PC-9 (cell line): ENCODE results near the gene EMD. TPM values are rescaled to one million over a fixed set of nuclear protein-coding genes. Genes with fewer than 3 reads are reported as not detected.
A peak's percentile ranks its signal among the peaks of the same experiment; 100 is the strongest.

Source experiments
- BruUV-seq: library from RNA; stranded (reverse); fragments of 400-500 nt; replicated peaks from 2 replicates; lab custom pipeline; 2021; lab: Mats Ljungman, UMichigan
- CTCF ChIA-PET: fragments of 300-600 bp; sonication (Branson Sonifier 250); formaldehyde crosslinking; loops from one replicate; lab custom pipeline; 2022; ENCODE audit warnings: antibody characterized with exemption; lab: Charles Lee
- POLR2A ChIA-PET: fragments of 300-600 bp; sonication (Branson Sonifier 250); formaldehyde crosslinking; loops from one replicate; lab custom pipeline; 2022; ENCODE audit warnings: antibody characterized with exemption; ENCODE audit not compliant: unreplicated experiment; lab: Charles Lee
- DNase-seq, 2 experiments: peaks; one replicate each; pipeline versions ENCODE4 v3.0.0 to v3.0.0-alpha.2; 2015 to 2022; ENCODE audit warnings: mixed read lengths in 1 of 2
- H2AFZ ChIP-seq: fragments of 200-600 bp; sonication (generic); 2 replicates; pipeline ENCODE4 v1.8.1; 2017; ENCODE audit warnings: antibody characterized with exemption
- H3F3A ChIP-seq: fragments of 200-600 bp; sonication (generic); 2 replicates; pipeline ENCODE4 v1.8.1; 2017; ENCODE audit warnings: antibody characterized with exemption, mild to moderate bottlenecking, low read depth; ENCODE audit not compliant: insufficient read depth
- H3K27ac ChIP-seq: fragments of 200-600 bp; sonication (generic); 2 replicates; pipeline ENCODE4 v1.6.1; 2016; ENCODE audit warnings: mixed run types
- H3K27me3 ChIP-seq: fragments of 200-600 bp; sonication (generic); 2 replicates; pipeline ENCODE4 v1.6.1; 2016; ENCODE audit warnings: low read depth, mixed run types; ENCODE audit not compliant: insufficient read depth
- H3K36me3 ChIP-seq: fragments of 200-600 bp; sonication (generic); 2 replicates; pipeline ENCODE4 v1.6.1; 2016; ENCODE audit warnings: low read depth, mixed run types
- H3K4me1 ChIP-seq: fragments of 200-600 bp; sonication (generic); replicated peaks from 2 replicates; pipeline ENCODE4 v1.6.1; 2016; ENCODE audit warnings: mixed run types; ENCODE audit not compliant: insufficient read depth
- H3K4me2 ChIP-seq: fragments of 200-600 bp; sonication (generic); 2 replicates; pipeline ENCODE4 v1.6.1; 2017; ENCODE audit warnings: mixed run types
- H3K4me3 ChIP-seq: fragments of 200-600 bp; sonication (generic); 2 replicates; pipeline ENCODE4 v1.6.1; 2016; ENCODE audit warnings: mixed run types
- H3K79me2 ChIP-seq: fragments of 200-600 bp; sonication (generic); 2 replicates; pipeline ENCODE4 v1.6.1; 2017; ENCODE audit warnings: low read depth, mixed run types
- H3K9me2 ChIP-seq: fragments of 200-600 bp; sonication (generic); 2 replicates; pipeline ENCODE4 v1.8.1; 2017; ENCODE audit warnings: mild to moderate bottlenecking; ENCODE audit not compliant: insufficient read depth
- H3K9me3 ChIP-seq: fragments of 200-600 bp; sonication (generic); 2 replicates; pipeline ENCODE4 v1.8.1; 2016; ENCODE audit warnings: low read depth; ENCODE audit not compliant: insufficient read depth
- H4K20me1 ChIP-seq: fragments of 200-600 bp; sonication (generic); 2 replicates; pipeline ENCODE4 v1.8.1; 2017; ENCODE audit not compliant: insufficient read depth
- CTCF ChIP-seq: fragments of 200-600 bp; sonication (generic); conservative IDR thresholded peaks from 2 replicates; pipeline ENCODE4 v1.6.1; 2017; ENCODE audit warnings: mixed run types, antibody characterized with exemption, mild to moderate bottlenecking, moderate library complexity
- EZH2 ChIP-seq: fragments of 200-600 bp; sonication (generic); IDR thresholded peaks from 2 replicates; pipeline ENCODE4 v1.8.0; 2017; ENCODE audit warnings: antibody characterized with exemption, low read depth
- intact Hi-C: fragments of 100-400 bp; cut with micrococcal nuclease; formaldehyde crosslinking; loops from one replicate; pipeline ENCODE4 v1.10.0; 2022; ENCODE audit not compliant: unreplicated experiment
- total RNA-seq: library from RNA; stranded (reverse); gene quantifications from 2 replicates; pipeline ENCODE4 v1.2.3, GENCODE V29; 2021

EMD gene
- total RNA-seq, 1 experiment from 2014 or later: 164 TPM

DNA sequence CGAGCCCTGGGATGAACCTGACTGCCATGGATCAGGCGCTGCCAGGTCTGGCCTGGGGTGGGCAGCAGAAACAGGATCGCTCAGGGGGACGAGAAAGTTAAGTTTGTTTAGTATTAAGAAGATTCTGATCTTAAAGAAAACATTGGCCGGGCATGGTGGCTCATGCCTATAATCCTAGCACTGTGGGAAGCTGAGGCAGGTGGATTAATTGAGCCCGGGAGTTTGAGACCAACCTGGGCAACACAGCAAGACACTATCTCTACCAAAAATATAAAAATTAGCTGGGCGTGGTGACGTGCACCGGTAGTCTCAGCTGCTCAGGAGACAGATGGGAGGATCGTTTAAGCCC is 4.0 kb upstream of the EMD start:
- intact Hi-C loops: loop anchor here (5.0 to 10.0 kb wide), 4 partner anchors 390 to 778 kb away; partner anchors contain the start of genes CCNQ, DKC1, F8 and FUNDC2
- DNase-seq: no peak
- TF ChIP-seq CTCF: no peak
- no peak for TF ChIP-seq EZH2
- no peaks in the 10 kb centered on the region for H3K36me3 ChIP-seq
- H4K20me1 ChIP-seq: no peaks in the 10 kb centered on the region
- no peak overlapping the region for H3K27ac ChIP-seq
- no peaks in the 10 kb centered on the region for H3K9me3 ChIP-seq
- no TSS peak for BruUV-seq
- ChIA-PET CTCF (interaction anchor here (2.4 kb wide), 1 partner anchor 23 kb away, joined by 14 read pairs; the partner anchor contains the start of gene RPL10), POLR2A (interaction anchor here (0.6 kb wide), 2 partner anchors 9 to 21 kb away, joined by 3 read pairs; no protein-coding TSS in a partner anchor)
- no peaks in the 10 kb centered on the region; the same call in 1 of the 2 replicates for H3K4me1 ChIP-seq
- H3F3A ChIP-seq: no peaks in the 10 kb centered on the region
- no peaks in the 10 kb centered on the region for H3K27me3 ChIP-seq
- H3K9me2 ChIP-seq: no peaks in the 10 kb centered on the region
- peak overlapping the region; percentile 5; the same call in 1 of the 2 replicates for H2AFZ ChIP-seq
- peak overlapping the region; percentile 67 for H3K4me2 ChIP-seq
- peaks cover 16% of the 10 kb centered on the region for H3K79me2 ChIP-seq
- peak overlapping the region; percentile 51 for H3K4me3 ChIP-seq

DNA sequence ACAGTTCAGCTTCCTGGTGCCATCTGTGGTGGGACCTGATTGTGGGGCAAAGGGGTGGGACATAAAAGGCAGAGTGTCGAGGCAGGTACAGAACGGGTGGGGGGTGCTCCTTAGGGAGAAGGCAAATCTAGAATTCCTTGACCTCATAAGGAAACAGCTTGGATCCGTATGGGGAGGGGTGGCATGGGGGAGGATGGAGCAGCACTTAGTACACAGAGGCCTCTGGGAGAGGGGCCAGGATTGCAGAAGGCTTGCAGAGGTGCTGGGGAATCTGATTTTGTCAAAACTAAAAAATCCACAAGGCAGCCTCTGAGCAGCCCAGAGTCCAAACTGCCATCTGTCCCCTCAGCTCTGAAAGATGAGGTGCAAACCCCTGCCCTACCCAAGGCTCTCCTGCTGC is 2.3 kb upstream of the EMD start:
- Histone ChIP-seq H3K79me2 (peaks cover 12% of the 10 kb centered on the region; the same call in 1 of the 2 replicates), H3K9me3 (no peaks in the 10 kb centered on the region), H4K20me1 (no peaks in the 10 kb centered on the region), H3K36me3 (no peaks in the 10 kb centered on the region), H3K27ac (no peak overlapping the region), H3K27me3 (no peaks in the 10 kb centered on the region), H3K4me1 (no peaks in the 10 kb centered on the region; the same call in 1 of the 2 replicates), H3K9me2 (no peaks in the 10 kb centered on the region), H3K4me3 (no peak overlapping the region), H2AFZ (no peak overlapping the region), H3K4me2 (no peak overlapping the region), H3F3A (no peaks in the 10 kb centered on the region)
- BruUV-seq: no TSS peak
- DNase-seq: no peak
- POLR2A ChIA-PET: no interaction called here
- intact Hi-C loops: loop anchor here (5.0 to 10.0 kb wide), 4 partner anchors 388 to 779 kb away; partner anchors contain the start of genes CCNQ, DKC1, F8 and FUNDC2
- TF ChIP-seq CTCF (no peak), EZH2 (no peak)
- CTCF ChIA-PET: no interaction called here

GRCh38 chrX:154378059-154378798 is 866 bp upstream of the EMD start:
- ChIA-PET CTCF (no interaction called here), POLR2A (interaction anchor here (0.7 kb wide), 2 partner anchors 9 to 39 kb away, joined by 3 to 4 read pairs; no protein-coding TSS in a partner anchor)
- Histone ChIP-seq H3F3A (no peaks in the 10 kb centered on the region), H4K20me1 (no peaks in the 10 kb centered on the region), H3K4me2 (peak overlapping the region; percentile 72), H3K27me3 (no peaks in the 10 kb centered on the region), H3K9me3 (no peaks in the 10 kb centered on the region), H3K79me2 (peaks cover 12% of the 10 kb centered on the region; the same call in 1 of the 2 replicates), H3K4me3 (peak overlapping the region; percentile 46; the same call in 1 of the 2 replicates), H3K9me2 (no peaks in the 10 kb centered on the region), H3K4me1 (no peaks in the 10 kb centered on the region), H3K36me3 (no peaks in the 10 kb centered on the region), H3K27ac (0 out of 2 replicates have a peak overlapping the region, but pooled peaks have one; percentile 41), H2AFZ (no peak overlapping the region)
- no peak for TF ChIP-seq CTCF
- no peak for TF ChIP-seq EZH2
- TSS peak; percentile 40 for BruUV-seq
- intact Hi-C loops: loop anchor here (1.0 to 10.0 kb wide), 5 partner anchors 9 to 781 kb away; partner anchors contain the start of genes CCNQ, DKC1, F8 and FUNDC2
- DNase-seq: peak in 1 of 2 experiments; percentile 60
